GM21528 (cell line): ENCODE data around the gene CADPS.

ENCODE experiments used
- ATAC-seq: cut with Tn5 transposase; IDR thresholded peaks from one replicate; pipeline ENCODE4 v1.9.1; 2021; ENCODE audit warnings: mild to moderate bottlenecking, moderate library complexity; ENCODE audit not compliant: unreplicated experiment, low FRiP score

The CADPS gene

DNA sequence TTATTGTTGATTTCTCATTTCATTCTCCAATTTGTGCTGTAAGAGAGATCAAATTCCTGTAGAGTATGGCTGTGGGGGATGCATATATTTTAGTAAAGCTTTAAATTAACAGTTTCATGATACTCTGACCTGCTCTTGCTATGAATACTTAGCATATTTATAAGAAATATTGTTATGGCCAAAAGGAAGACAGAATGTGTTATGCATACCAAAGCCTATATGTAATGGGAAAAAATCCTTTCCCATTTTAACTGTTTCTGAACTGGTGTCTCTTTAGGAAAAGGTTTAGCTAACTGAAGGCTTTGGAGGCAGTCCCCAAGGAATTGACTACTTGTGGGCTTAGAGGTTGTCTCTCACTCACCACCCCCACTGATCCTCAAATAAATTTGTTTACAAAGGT is 59.2 kb downstream of the CADPS start:
- no peak for ATAC-seq

DNA sequence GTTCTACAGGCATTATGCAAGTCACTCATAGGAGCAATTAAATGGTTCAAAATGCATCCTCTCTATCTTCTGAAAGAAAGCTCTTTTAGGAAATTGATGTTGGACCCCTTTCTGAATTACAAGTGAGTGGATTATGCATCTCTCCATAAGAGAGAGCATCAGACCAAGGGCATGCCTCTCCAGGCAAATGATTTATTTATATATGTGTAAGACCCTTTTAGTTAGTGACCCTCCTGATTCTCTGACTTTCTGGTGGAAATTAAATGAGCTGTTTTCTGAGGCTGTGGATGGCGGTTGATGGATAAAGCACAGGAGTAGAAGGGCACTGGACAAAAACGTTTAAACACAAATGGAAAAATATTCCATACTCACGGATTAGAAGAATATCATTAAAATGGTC is 62.6 kb downstream of the CADPS start:
- ATAC-seq, result no peak

DNA sequence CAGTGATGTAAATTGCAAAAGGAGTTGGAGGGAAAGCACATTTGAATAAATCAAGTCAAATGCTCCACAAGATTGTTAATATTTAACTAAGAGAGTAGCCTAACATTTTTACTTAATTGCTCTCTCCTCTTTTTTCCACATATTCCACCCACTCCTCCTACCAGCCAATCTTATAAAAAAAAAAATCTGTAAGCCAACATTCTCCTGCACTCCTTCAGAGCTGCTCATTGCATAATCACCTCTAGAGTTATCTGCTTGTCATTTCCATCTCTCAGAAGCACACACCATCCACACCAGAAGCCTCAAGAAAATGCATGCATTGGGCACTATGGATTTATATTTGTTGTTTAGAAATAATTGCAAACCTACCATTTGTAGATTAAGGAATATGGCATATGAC is 64.1 kb downstream of the CADPS start:
- ATAC-seq, result no peak

DNA sequence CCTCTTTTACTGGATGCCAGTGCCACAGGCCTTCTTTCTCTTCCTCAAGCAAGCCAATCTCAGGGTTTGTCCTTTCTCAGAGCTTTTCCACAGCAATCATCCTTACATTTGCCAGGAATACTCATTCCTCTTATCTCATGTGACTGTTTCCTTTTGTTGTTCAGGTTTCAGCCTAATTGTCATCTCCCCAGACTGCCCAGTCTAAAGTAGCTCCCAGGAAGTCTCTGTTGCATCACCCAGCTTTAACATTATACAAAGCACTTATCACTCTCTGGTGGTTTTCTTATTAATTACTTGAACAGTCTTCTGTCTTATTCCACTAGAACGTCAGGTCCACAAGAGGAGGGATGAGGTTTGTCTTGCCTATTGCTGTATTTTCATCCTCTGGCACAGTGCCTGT is 65.8 kb downstream of the CADPS start:
- ATAC-seq, result no peak

DNA sequence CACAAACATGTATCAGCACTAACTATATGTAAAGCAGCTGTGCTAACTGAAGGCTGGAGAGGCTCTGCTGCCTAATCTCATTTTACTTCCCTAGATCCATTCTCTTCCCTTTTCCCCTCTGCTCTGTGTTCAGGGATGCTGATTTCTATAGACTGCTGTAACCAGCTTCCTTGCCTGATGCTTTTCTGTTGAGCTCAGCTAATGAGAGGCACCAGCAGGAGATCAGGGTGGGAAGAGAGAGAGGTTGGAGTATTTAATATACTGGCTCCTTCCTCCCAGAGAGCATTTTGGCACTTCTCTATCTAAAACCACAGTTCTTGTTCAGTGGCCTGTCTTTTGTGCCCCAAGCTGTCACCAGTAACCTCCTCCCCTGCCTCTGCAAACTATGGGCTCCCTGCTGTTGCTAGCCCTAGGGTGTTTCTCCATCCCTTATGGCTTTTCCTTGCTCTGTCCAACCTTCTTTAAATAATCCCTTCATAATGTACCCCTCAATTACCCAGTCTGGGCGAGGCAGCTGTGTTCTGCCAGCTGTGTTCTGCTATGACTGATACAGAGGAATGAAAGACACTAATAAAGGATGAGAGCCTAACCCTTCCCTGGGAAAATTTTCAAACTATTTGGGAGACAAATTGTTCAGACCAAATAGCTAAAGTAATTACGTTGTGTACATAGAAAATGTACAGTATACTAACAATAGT is 69.5 kb downstream of the CADPS start:
- no peak for ATAC-seq

DNA sequence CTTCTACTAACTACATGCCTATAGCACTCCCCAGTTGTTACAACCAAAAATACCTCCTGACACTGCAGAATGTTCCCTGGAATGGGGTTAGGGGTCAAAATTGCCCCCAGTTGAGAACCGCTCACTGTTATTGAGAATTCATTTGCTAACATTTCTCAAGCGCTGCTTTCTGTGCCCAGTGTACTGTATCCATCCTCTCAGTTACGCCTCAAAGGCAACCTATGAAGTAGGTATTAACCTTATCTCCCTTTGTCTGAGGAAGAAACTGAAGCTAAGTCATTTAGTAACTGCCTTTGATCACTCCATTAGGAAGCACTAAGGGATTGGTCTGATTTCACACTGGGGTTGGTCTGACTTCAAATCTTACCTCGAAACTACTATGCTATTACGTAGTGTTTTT is 70.1 kb downstream of the CADPS start:
- no peak for ATAC-seq

DNA sequence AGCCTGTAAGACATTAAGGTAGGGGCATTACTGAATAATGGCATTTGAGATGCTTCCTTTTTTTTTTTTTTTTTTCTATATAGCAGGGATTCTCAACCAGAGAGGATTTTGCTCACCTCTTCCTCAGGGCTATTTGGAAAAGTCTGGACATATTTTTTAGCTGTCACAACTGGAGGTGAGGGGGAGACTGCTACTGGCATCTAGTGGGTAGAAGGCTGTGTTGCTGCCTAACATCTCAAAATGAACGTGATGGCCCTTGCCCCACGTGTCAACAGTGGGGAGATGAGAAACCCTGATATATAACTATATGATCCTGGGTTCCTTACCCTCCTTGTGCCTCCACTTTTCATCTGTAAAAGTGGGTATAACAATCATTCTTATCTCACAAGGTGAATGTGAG is 71.9 kb downstream of the CADPS start:
- no peak for ATAC-seq

DNA sequence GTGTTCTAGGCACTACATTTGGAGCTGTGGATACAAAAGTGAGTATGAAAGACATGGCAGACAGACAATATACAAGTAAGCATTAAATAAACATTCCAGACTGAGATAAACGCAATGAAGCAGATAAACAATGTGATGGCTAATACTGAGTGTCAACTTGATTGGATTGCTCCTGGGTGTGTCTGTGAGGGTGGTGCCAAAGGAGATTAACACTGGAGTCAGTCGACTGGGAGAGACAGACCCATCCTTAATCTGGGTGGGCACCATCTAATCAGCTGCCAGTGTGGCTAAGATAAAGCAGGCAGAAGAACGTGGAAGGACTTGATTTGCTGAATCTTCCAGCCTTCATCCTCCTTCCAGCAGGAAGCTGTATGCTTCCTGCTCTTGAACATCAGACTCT is 77.2 kb downstream of the CADPS start:
- ATAC-seq, result no peak

DNA sequence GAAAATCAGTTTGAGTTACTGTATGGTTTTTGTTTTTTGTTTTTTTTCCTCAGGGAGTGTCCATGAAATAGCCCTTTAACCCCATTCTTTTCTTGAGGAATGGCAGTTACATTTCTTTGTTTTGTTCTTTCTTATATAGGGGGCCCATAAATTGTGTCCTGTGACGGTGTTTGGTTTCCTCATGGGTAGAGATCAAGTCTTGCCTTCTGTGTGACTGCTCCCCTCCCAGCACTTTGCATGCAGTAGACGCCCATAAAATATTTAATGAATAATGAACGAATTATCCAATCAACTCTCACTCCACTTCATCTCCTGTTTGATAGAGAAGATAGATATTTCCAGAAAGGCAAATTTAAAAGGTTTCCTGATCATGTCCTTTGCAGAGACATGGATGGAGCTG is 78.1 kb downstream of the CADPS start:
- ATAC-seq, result no peak

DNA sequence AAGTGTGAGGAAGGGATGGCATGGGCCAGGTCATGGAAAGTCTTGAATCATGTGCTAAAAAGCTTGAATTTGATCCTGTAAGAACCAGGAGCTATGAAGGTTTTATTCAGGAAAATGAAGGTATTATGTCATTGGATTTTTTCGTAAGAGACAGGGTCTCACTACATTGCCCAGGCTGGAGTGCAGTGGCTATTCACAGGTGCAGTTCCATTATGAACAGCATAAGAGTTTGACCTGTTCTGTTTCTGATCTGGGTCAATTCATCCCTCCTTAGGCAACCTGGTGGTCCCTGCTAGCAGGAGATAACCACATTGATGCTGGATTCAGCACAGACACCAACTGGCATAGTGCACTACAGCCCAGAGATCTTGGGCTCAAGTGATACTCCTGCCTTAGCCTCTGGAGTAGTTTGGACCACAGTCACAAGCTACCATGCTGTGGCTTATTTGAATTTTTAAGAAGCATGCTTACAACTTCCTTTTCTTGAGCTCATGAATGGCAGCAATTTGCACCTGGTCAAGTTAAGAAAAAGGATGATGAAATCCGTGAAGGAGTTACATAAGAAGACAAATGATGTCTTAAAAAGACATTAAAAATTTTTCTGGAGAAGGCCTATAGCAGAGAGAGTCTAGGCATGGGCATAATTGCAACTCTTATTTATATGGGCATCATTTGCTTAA is 79.1 kb downstream of the CADPS start:
- ATAC-seq, result no peak

DNA sequence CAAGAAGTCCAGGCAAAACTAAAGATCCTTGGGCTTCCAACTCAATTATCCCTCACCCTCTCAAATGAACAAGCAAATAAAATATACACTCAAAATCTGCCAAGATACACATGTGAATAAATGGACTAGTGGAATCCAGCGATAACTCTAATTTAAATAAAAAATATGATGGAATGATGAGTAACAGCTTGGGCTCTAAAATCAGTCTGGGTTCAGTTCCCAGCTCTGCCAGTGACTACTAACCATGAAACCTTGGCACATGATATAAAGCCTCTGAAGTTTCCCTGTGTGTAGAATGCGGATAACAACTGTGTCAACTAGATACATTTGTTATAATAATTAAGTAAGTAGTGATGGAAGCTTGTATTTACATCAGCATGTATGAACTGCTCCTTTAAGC is 81.3 kb downstream of the CADPS start:
- no peak for ATAC-seq

DNA sequence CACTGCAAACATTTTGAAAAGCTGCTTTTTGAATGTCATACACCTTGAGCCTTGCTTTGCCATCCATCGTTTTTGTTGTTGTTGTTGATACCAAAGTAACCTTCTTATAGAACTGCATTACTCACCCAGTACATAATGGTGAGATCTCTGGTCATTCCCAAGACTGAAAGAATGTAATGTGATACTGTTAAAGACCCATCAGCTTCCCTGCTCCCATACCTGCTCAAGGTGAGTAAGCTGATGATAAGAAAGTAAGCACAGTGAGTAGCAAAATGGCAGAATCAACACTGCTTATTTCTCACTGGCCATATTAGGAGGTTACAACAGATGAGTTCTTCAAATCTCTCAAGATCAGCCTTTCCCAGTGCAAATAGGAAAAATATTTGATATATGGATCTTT is 89.8 kb downstream of the CADPS start:
- ATAC-seq, result no peak

DNA sequence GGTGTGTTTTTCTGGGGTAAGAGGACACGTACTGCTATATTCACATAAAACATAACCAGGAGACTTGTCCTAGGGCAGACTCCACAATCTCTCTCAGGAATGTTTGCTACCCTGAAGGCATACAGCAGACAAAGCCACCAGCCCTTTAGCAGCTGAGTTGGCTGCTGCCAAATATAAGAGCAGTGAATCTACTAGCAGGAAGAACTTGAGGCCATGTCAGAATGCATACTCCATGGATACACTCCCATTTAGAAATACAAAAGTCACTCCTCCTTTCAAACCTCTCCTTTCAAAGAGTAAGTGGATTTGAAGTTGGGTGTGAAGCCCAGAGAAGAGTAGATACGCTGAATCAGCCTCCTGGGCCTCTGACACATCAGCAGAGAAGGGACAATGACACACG is 94.1 kb downstream of the CADPS start:
- no peak for ATAC-seq

DNA sequence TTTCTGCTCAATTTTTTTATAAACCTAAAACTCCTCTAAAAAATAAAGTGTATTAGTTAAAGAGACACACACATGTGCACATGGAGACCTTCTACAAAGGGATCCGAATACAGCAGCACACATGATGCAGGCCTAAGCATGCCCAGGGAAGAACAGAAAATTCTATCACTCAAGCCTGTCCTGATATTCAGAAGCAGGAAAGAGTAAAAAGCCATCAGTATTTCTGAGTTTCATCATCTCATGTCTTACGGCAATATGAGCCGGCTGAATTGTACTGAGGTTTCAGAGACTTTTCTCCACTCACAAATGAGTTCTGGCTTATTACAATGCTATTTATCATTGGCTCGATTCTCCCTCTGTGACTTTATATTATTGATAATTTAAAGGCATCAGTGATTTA is 97.5 kb downstream of the CADPS start:
- ATAC-seq, result no peak

DNA sequence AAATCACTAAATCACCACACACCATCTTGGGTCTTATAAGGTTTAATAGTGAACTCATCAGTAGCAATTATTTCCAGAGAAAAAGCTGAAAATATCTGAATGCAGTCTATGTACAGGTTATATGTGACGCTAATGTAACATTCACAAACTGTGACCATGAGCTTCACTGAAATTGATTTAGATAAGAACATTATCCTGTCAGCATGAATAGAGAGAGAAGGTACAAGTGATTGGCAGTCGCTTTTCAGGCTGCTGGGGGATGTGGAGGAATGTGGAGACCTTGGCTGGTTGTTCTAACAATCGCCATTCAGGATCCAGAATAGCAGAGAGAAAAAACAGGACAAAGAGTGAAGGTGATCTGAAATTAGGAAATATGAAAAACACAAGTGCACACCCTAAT is 98.1 kb downstream of the CADPS start:
- ATAC-seq, result no peak

DNA sequence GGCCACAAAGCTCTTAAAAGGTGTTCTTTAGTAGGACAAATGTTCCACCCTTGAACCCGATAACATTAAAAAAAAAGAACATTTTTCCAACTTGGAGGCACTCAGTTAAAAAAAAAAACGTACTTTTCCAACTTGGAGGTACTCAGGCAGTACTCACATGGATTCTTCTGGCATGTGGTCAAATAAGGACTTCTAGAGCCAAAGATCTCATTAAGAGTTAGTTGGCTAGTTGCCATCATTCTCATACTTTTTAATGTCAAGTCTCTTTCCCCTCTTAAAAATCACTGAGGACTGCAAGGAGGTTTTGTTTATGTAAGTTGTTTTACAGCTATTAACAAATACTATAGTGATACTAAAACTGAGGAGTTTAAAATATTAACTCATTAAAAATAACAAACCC is 101.0 kb downstream of the CADPS start:
- ATAC-seq, result no peak

DNA sequence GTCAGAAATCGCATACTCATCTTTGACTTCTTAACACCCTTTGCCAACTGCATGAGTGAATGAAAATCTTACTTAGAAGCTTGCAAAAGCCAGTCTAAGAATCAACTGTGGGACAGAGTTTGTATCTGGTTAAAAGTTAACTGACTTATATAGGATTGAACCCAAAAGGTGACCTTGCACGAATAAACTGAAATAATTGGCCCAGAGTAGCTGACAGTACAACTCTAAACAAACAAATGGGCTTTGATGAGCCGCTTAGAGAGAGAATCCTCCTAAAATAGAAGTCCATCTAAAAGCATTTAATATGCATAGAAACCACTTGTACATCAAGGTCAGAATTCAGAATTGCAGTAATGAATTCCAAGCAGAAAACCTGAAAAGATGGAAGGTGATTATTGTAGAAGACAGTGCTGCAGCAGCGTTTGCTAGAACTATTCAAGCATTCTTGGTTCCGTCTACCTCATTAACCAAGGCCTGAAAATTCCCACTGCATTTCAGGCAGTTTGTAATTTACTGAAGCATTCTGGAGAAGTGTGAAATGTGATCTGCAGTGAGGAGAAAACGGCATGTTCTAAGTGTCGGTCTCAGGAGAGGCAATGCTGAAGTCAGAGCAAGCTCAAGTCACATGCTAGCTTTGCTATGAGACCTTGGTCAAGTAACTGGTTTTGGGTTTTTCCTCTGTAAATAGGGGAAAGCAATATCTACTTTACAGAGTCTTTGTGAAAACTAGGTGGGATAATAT is 103.7 kb downstream of the CADPS start:
- ATAC-seq, result no peak

DNA sequence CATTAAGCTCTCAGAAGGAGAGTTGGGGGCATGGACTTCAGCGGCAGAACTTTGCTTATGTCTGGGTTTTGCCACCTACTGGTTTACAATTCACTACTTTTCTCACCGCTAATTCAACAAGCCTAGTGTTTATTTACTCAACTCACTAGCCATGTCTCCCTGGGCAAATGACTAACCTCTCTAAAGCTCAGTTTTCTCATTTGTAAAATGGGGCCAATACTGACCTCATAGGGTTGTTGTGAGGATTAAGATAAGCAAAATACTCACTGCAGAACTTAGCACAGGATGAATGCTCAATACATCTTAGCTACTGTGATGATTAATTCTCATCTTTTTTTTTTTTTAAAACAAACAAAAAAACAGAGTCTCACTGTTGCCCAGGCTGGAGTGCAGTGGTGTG is 106.3 kb downstream of the CADPS start:
- no peak for ATAC-seq

DNA sequence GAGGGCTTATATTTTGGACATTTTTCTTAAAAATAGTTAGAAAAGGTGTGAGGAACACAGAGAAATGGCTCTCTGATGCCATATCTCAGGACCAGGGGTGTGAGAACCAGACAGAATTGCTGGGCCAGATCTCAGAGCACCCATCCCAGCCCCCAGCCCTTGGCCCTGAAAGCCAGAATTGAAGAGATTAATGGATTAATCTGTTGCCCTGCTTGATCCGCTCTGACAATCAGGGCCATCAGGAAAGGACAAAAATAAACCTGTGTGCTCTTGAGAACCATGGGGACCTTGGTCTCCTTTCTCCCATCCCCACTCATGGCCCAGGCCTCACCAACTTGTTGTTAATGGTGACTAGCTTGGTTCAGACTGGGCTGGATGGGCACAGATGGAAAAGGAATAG is 113.5 kb downstream of the CADPS start:
- ATAC-seq, result no peak

DNA sequence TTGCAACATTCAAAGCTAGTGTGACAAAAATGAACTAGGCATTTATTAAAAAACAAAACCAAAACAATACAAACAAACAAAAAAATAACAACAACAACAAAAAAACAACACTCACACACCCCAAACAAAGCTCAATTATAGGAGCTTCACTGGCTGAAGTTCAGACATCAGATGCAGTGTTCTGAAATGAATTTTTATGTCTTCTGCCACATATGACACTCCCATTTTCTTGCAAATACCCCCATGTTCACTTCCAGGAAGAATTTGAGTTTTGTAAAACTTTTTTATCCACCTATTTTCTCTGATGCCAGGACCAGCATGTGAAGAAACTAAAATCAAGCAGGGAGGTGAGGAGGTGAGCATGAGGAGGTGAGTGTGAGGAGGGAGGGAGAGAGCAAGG is 113.9 kb downstream of the CADPS start:
- ATAC-seq, result no peak

DNA sequence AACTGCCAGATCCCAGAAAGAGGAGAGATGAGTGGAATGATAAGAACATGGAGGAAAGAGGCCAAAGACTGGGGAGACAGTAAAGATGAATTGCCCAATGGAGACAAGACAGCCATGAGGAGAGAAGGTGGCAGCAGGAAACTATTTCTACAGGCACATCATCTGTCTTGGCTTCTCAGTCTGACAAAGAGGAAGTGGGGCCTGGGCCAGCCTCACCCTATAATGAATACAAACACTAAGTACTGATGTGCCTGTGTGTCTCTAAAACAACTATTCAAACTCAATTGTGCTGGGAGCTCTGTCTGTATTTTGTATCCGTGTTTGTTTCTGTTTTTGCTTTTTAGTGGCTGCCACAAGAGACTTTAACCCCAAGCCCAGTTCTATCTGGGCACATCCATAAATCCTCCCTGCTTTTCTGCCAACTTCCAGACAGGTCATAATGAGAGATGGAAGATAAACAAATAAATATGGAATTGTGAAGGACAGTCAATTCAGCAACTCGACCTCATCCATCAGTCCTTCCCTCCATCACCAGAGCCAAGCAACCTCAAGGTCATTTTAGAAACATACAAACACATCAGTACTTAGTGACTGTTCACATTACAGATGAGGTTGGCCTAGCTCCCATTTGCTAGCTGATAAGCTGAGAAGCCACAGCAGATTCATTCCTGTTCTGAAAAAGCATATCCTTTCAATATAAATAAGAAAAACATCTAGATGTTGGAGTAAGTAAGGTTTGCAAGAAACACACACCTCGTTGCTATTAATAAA is 116.7 kb downstream of the CADPS start:
- no peak for ATAC-seq
